Measurements from ENCODE around the gene PPP1R3C.

DNA sequence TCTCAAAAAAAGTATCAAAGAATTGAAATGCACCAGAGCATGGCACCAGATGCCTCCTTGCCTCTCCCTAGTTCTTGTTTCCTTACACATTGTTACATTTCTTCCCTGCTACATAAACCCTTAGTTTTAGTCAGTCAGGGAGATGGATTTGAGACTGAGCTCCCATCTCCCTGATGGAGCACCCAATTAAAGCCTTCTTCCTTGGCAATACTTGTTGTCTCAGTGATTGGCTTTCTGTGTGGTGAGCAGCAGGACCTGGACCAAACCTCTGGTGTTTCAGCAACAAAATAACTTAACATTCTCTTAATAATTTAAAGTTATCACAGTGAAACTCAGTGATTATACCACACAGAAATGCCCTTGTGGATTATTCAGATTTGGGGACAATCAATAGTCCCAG lies 26.9 kb downstream of the PPP1R3C start:
- TF ChIP-seq POLR2AphosphoS5 (IDR thresholded peaks at IDR 0.05; ENCODE audit: low read depth, low read length), result no peak
- TF ChIP-seq POLR2A (IDR thresholded peaks at IDR 0.05; ENCODE audit: low read depth, low read length), result no peak
- TF ChIP-seq TAF1 (IDR thresholded peaks at IDR 0.05; ENCODE audit: borderline replicate concordance, low read depth, low read length), result no peak
